SW480 (cell line): ENCODE results near the gene ITGB2.
A peak's percentile ranks its signal among the peaks of the same experiment; 100 is the strongest.

Source experiments
- DNase-seq: peaks from one replicate; pipeline ENCODE4 v3.0.0-alpha.2; 2016; ENCODE audit warnings: low spot score

Gene ITGB2

GRCh38 chr21:44846485-44847260 lies 74.0 kb downstream of the ITGB2 start:
- peak; percentile 68 for DNase-seq

- DNase-seq = no peak
Measured at GRCh38 chr21:44846224-44846484, 74.5 kb downstream of the ITGB2 start.

GRCh38 chr21:44845418-44846223 lies 75.1 kb downstream of the ITGB2 start:
- DNase-seq = peak; percentile 89

GRCh38 chr21:44844256-44844655 lies 76.4 kb downstream of the ITGB2 start:
- no peak for DNase-seq

GRCh38 chr21:44842721-44843445 lies 77.8 kb downstream of the ITGB2 start:
- DNase-seq = no peak

- no peak for DNase-seq
Measured at GRCh38 chr21:44842087-44842486, 78.6 kb downstream of the ITGB2 start.

GRCh38 chr21:44840771-44841170 lies 79.9 kb downstream of the ITGB2 start:
- DNase-seq = no peak

GRCh38 chr21:44838951-44839350 lies 81.7 kb downstream of the ITGB2 start:
- DNase-seq = no peak

GRCh38 chr21:44838039-44838895 lies 82.4 kb downstream of the ITGB2 start:
- DNase-seq = no peak

- no peak for DNase-seq
Measured at GRCh38 chr21:44837537-44837936, 83.2 kb downstream of the ITGB2 start.

GRCh38 chr21:44836666-44837471 lies 83.8 kb downstream of the ITGB2 start:
- DNase-seq = peak; percentile 44

- no peak for DNase-seq
Measured at GRCh38 chr21:44836349-44836665, 84.4 kb downstream of the ITGB2 start.
